WTC11 (cell line): ENCODE data around the gene COL25A1. TPM values are rescaled to one million over a fixed set of nuclear protein-coding genes. Genes with fewer than 3 reads are reported as not detected.

Experiments
- ATAC-seq: fragments of 200-7000 bp; cut with Tn5 transposase; 2 replicates; pipeline ENCODE4 v1.10.0; 2021; ENCODE audit warnings: mild to moderate bottlenecking, moderate library complexity
- CTCF ChIA-PET: fragments of 300-600 bp; sonication (Branson Sonifier 250); formaldehyde crosslinking; loops from one replicate; lab custom pipeline; 2021; ENCODE audit warnings: antibody characterized with exemption; lab: Charles Lee
- POLR2A ChIA-PET: fragments of 350-600 bp; sonication (Branson Sonifier 250); formaldehyde crosslinking; loops from one replicate; lab custom pipeline; 2021; ENCODE audit warnings: antibody characterized with exemption; lab: Charles Lee
- DNase-seq: peaks from one replicate; pipeline ENCODE4 v3.0.0; 2021; ENCODE audit warnings: low spot score
- H3K27ac Mint-ChIP-seq: 2 replicates; pipeline ENCODE4 v1.8.0; 2021; ENCODE audit warnings: mixed read lengths
- H3K27me3 Mint-ChIP-seq: 2 replicates; pipeline ENCODE4 v1.8.0; 2021; ENCODE audit warnings: low read depth, mild to moderate bottlenecking, moderate library complexity, mixed read lengths
- H3K36me3 Mint-ChIP-seq: 2 replicates; pipeline ENCODE4 v1.8.0; 2021; ENCODE audit warnings: mixed read lengths
- H3K4me1 Mint-ChIP-seq: 2 replicates; pipeline ENCODE4 v1.8.0; 2022; ENCODE audit warnings: mixed read lengths
- H3K4me3 Mint-ChIP-seq: 2 replicates; pipeline ENCODE4 v1.8.0; 2021; ENCODE audit warnings: mild to moderate bottlenecking, moderate library complexity, mixed read lengths
- H3K9me3 Mint-ChIP-seq: 2 replicates; pipeline ENCODE4 v1.8.0; 2021; ENCODE audit warnings: mixed read lengths
- CBFB ChIP-seq: sonication (generic); formaldehyde crosslinking; IDR thresholded peaks from 2 replicates; pipeline ENCODE4 v1.8.1; 2022; ENCODE audit warnings: mild to moderate bottlenecking, low read depth, missing genetic modification reagents
- CREM ChIP-seq: sonication (generic); formaldehyde crosslinking; IDR thresholded peaks from 2 replicates; pipeline ENCODE4 v1.8.1; 2022; ENCODE audit warnings: mild to moderate bottlenecking, missing genetic modification reagents, moderate library complexity
- ETV6 ChIP-seq: sonication (generic); formaldehyde crosslinking; IDR thresholded peaks from 2 replicates; pipeline ENCODE4 v1.8.1; 2022; ENCODE audit warnings: mild to moderate bottlenecking, missing genetic modification reagents
- IRF2 ChIP-seq: sonication (generic); formaldehyde crosslinking; IDR thresholded peaks from 2 replicates; pipeline ENCODE4 v1.8.0; 2022; ENCODE audit warnings: low read depth, missing genetic modification reagents, borderline replicate concordance
- JUN ChIP-seq: sonication (generic); formaldehyde crosslinking; IDR thresholded peaks from 2 replicates; pipeline ENCODE4 v1.8.0; 2023; ENCODE audit warnings: mild to moderate bottlenecking, missing genetic modification reagents
- NFATC4 ChIP-seq: fragments of 250-450 bp; sonication (Bioruptor Pico); IDR thresholded peaks from 2 replicates; pipeline ENCODE4 v1.9.0; 2021; ENCODE audit warnings: mild to moderate bottlenecking
- NFE2L1 ChIP-seq: sonication (generic); formaldehyde crosslinking; IDR thresholded peaks from 2 replicates; pipeline ENCODE4 v1.8.1; 2023; ENCODE audit warnings: missing genetic modification reagents
- NFYB ChIP-seq: sonication (generic); formaldehyde crosslinking; conservative IDR thresholded peaks from 2 replicates; pipeline ENCODE4 v1.8.0; 2022; ENCODE audit warnings: low read depth, missing genetic modification reagents
- NR2C2 ChIP-seq: sonication (generic); formaldehyde crosslinking; IDR thresholded peaks from 2 replicates; pipeline ENCODE4 v1.8.0; 2022; ENCODE audit warnings: mild to moderate bottlenecking, missing genetic modification reagents
- NR3C1 ChIP-seq: sonication (generic); formaldehyde crosslinking; conservative IDR thresholded peaks from 2 replicates; pipeline ENCODE4 v1.8.1; 2023; ENCODE audit warnings: low read depth, mild to moderate bottlenecking, missing genetic modification reagents
- OVOL2 ChIP-seq: fragments of 250-450 bp; sonication (Bioruptor Pico); IDR thresholded peaks from 2 replicates; pipeline ENCODE4 v1.9.0; 2021; ENCODE audit warnings: mild to moderate bottlenecking, borderline replicate concordance
- RORB ChIP-seq: fragments of 250-450 bp; sonication (Bioruptor Pico); IDR thresholded peaks from 2 replicates; pipeline ENCODE4 v1.9.0; 2021; ENCODE audit warnings: mild to moderate bottlenecking
- SOX15 ChIP-seq: fragments of 250-450 bp; sonication (Bioruptor Pico); IDR thresholded peaks from 2 replicates; pipeline ENCODE4 v1.9.0; 2021; ENCODE audit warnings: mild to moderate bottlenecking
- STAT6 ChIP-seq: sonication (generic); formaldehyde crosslinking; conservative IDR thresholded peaks from 2 replicates; pipeline ENCODE4 v1.8.1; 2023; ENCODE audit warnings: mild to moderate bottlenecking, low read depth, missing genetic modification reagents, moderate library complexity
- TP53 ChIP-seq: sonication (generic); formaldehyde crosslinking; IDR thresholded peaks from 2 replicates; pipeline ENCODE4 v1.8.1; 2023; ENCODE audit warnings: mild to moderate bottlenecking, missing genetic modification reagents
- ZNF138 ChIP-seq: sonication (generic); formaldehyde crosslinking; conservative IDR thresholded peaks from 2 replicates; pipeline ENCODE4 v1.8.1; 2022; ENCODE audit warnings: mild to moderate bottlenecking, moderate library complexity, missing genetic modification reagents
- ZNF396 ChIP-seq: fragments of 250-450 bp; sonication (Bioruptor Pico); IDR thresholded peaks from 2 replicates; pipeline ENCODE4 v1.8.0; 2021; ENCODE audit warnings: mild to moderate bottlenecking, moderate library complexity, borderline replicate concordance
- total RNA-seq: library from RNA; stranded (reverse); gene quantifications from 3 replicates; pipeline ENCODE4 v1.2.3, GENCODE V29; 2021
- TF ChIP-seq, protein P1 (sequence below): fragments of 250-450 bp; sonication (Bioruptor Pico); IDR thresholded peaks from 2 replicates; pipeline ENCODE4 v2.1.2; 2022; ENCODE audit warnings: mild to moderate bottlenecking, moderate library complexity
- TF ChIP-seq, protein P2 (sequence below): sonication (generic); formaldehyde crosslinking; IDR thresholded peaks from 2 replicates; pipeline ENCODE4 v1.8.0; 2023; ENCODE audit warnings: missing genetic modification reagents, mild to moderate bottlenecking, borderline replicate concordance
- TF ChIP-seq, protein P3 (sequence below): fragments of 250-450 bp; sonication (Bioruptor Pico); IDR thresholded peaks from 2 replicates; pipeline ENCODE4 v1.9.0; 2021; ENCODE audit warnings: mild to moderate bottlenecking
- TF ChIP-seq, protein P4 (sequence below): sonication (generic); formaldehyde crosslinking; conservative IDR thresholded peaks from 2 replicates; pipeline ENCODE4 v1.8.1; 2022; ENCODE audit warnings: mild to moderate bottlenecking, missing genetic modification reagents

COL25A1 gene
- total RNA-seq, 1 experiment from 2014 or later: 6.6 TPM

GRCh38 chr4:109214622-109215301, 87.7 kb downstream of the COL25A1 start:
- ATAC-seq (no peak), DNase-seq (no peak)
- H3K9me3 Mint-ChIP-seq: no peaks in the 10 kb centered on the region
- CTCF ChIA-PET: no interaction called here
- no peak overlapping the region for H3K27ac Mint-ChIP-seq
- TF ChIP-seq, protein P1, sequence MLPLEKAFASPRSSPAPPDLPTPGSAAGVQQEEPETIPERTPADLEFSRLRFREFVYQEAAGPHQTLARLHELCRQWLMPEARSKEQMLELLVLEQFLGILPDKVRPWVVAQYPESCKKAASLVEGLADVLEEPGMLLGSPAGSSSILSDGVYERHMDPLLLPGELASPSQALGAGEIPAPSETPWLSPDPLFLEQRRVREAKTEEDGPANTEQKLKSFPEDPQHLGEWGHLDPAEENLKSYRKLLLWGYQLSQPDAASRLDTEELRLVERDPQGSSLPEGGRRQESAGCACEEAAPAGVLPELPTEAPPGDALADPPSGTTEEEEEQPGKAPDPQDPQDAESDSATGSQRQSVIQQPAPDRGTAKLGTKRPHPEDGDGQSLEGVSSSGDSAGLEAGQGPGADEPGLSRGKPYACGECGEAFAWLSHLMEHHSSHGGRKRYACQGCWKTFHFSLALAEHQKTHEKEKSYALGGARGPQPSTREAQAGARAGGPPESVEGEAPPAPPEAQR: no peak
- TF ChIP-seq NFE2L1 (CRISPR knock-in tag): no peak
- TF ChIP-seq STAT6: no peak
- no peak for TF ChIP-seq OVOL2 (CRISPR knock-in tag)
- TF ChIP-seq IRF2 (CRISPR knock-in tag): no peak
- H3K27me3 Mint-ChIP-seq: no peaks in the 10 kb centered on the region
- POLR2A ChIA-PET: no interaction called here
- H3K36me3 Mint-ChIP-seq: no peaks in the 10 kb centered on the region
- no peaks in the 10 kb centered on the region for H3K4me1 Mint-ChIP-seq
- no peak overlapping the region for H3K4me3 Mint-ChIP-seq

GRCh38 chr4:109213056-109213455, 89.4 kb downstream of the COL25A1 start:
- Mint-ChIP-seq H3K4me3 (no peak overlapping the region), H3K36me3 (no peaks in the 10 kb centered on the region), H3K9me3 (no peaks in the 10 kb centered on the region), H3K27me3 (no peaks in the 10 kb centered on the region), H3K27ac (no peak overlapping the region), H3K4me1 (peaks cover 8% of the 10 kb centered on the region)
- no peak for ATAC-seq
- DNase-seq: no peak
- TF ChIP-seq ZNF138: no peak
- ChIA-PET CTCF (no interaction called here), POLR2A (no interaction called here)

- POLR2A ChIA-PET: no interaction called here
- DNase-seq: no peak
Observed at GRCh38 chr4:109211671-109212070, 90.8 kb downstream of the COL25A1 start.

More at GRCh38 chr4:109211671-109212070, 90.8 kb downstream of the COL25A1 start:
- H3K36me3 Mint-ChIP-seq: no peaks in the 10 kb centered on the region
- no peak for ATAC-seq
- H3K27ac Mint-ChIP-seq: no peak overlapping the region
- H3K27me3 Mint-ChIP-seq: no peaks in the 10 kb centered on the region
- H3K4me1 Mint-ChIP-seq: peaks cover 20% of the 10 kb centered on the region
- CTCF ChIA-PET: no interaction called here
- H3K9me3 Mint-ChIP-seq: no peaks in the 10 kb centered on the region
- TF ChIP-seq CREM (no peak), SOX15 (no peak), JUN (no peak), ETV6 (CRISPR knock-in tag) (no peak), NR3C1 (no peak), ZNF396 (CRISPR knock-in tag) (no peak), CBFB (CRISPR knock-in tag) (no peak), RORB (CRISPR knock-in tag) (no peak), TP53 (no peak), NFATC4 (CRISPR knock-in tag) (no peak), NFYB (no peak), NR2C2 (no peak)
- TF ChIP-seq, protein P2, sequence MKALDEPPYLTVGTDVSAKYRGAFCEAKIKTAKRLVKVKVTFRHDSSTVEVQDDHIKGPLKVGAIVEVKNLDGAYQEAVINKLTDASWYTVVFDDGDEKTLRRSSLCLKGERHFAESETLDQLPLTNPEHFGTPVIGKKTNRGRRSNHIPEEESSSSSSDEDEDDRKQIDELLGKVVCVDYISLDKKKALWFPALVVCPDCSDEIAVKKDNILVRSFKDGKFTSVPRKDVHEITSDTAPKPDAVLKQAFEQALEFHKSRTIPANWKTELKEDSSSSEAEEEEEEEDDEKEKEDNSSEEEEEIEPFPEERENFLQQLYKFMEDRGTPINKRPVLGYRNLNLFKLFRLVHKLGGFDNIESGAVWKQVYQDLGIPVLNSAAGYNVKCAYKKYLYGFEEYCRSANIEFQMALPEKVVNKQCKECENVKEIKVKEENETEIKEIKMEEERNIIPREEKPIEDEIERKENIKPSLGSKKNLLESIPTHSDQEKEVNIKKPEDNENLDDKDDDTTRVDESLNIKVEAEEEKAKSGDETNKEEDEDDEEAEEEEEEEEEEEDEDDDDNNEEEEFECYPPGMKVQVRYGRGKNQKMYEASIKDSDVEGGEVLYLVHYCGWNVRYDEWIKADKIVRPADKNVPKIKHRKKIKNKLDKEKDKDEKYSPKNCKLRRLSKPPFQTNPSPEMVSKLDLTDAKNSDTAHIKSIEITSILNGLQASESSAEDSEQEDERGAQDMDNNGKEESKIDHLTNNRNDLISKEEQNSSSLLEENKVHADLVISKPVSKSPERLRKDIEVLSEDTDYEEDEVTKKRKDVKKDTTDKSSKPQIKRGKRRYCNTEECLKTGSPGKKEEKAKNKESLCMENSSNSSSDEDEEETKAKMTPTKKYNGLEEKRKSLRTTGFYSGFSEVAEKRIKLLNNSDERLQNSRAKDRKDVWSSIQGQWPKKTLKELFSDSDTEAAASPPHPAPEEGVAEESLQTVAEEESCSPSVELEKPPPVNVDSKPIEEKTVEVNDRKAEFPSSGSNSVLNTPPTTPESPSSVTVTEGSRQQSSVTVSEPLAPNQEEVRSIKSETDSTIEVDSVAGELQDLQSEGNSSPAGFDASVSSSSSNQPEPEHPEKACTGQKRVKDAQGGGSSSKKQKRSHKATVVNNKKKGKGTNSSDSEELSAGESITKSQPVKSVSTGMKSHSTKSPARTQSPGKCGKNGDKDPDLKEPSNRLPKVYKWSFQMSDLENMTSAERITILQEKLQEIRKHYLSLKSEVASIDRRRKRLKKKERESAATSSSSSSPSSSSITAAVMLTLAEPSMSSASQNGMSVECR (CRISPR knock-in tag): no peak
- TF ChIP-seq, protein P3, sequence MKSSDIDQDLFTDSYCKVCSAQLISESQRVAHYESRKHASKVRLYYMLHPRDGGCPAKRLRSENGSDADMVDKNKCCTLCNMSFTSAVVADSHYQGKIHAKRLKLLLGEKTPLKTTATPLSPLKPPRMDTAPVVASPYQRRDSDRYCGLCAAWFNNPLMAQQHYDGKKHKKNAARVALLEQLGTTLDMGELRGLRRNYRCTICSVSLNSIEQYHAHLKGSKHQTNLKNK (CRISPR knock-in tag): no peak
- TF ChIP-seq, protein P4, sequence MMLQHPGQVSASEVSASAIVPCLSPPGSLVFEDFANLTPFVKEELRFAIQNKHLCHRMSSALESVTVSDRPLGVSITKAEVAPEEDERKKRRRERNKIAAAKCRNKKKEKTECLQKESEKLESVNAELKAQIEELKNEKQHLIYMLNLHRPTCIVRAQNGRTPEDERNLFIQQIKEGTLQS (CRISPR knock-in tag): no peak
- TF ChIP-seq, protein P1: no peak
- no peak overlapping the region for H3K4me3 Mint-ChIP-seq
